K562 (cell line): ENCODE results near the gene KDM2B. TPM values are rescaled to one million over a fixed set of nuclear protein-coding genes. Genes with fewer than 3 reads are reported as not detected.
A peak's percentile ranks its signal among the peaks of the same experiment; 100 is the strongest.

Experiments
- ATAC-seq: fragments of 200-7000 bp; cut with Tn5 transposase; 3 replicates; pipeline ENCODE4 v1.9.1; 2020; ENCODE audit warnings: moderate library complexity
- BruUV-seq: library from RNA; stranded (reverse); fragments of 400-500 nt; replicated peaks from 2 replicates; lab custom pipeline; 2021; lab: Mats Ljungman, UMichigan
- CTCF ChIA-PET: fragments of 300-600 bp; formaldehyde crosslinking; extraction: SDS; loops from one replicate; lab custom pipeline; 2021; ENCODE audit warnings: low intra/inter-chr PET ratio; lab: Yijun Ruan, JAX
- POLR2A ChIA-PET: fragments of 300-600, 350-650 bp; sonication (Branson Sonifier 250); formaldehyde crosslinking; extraction: SDS; loops from one replicate; lab custom pipeline; 2021; ENCODE audit warnings: antibody characterized with exemption, inconsistent platforms; lab: Yijun Ruan, JAX
- DNase-seq, 4 experiments: peaks; one replicate each; pipeline versions ENCODE4 v3.0.0 to v3.0.0-alpha.2; 2011 to 2018; ENCODE audit warnings: low spot score in 3 of 4, mixed read lengths in 3 of 4; ENCODE audit errors: extremely low read depth in 1 of 4
- FAIRE-seq: peaks from 2 replicates; lab custom pipeline; 2011; peaks lifted over from hg19 to GRCh38; lab: Jason Lieb, UNC
- H2AFZ ChIP-seq: 2 replicates; pipeline ENCODE4 v1.6.0; 2011; ENCODE audit warnings: low read depth, low read length, control low read depth, inconsistent platforms
- H3K27ac ChIP-seq: fragments of 200-600 bp; 3 replicates; pipeline ENCODE4 v1.8.0; 2011; ENCODE audit warnings: low read depth, mild to moderate bottlenecking, control low read depth, inconsistent platforms, low read length, moderate library complexity, mixed read lengths; ENCODE audit errors: extremely low read depth
- H3K27me3 ChIP-seq, 2 experiments: fragments of 300-600 bp in 1 of 2; 2 replicates in 1 of 2; 3 replicates in 1 of 2; pipeline versions ENCODE4 v1.6.0 to v1.8.0; 2011; ENCODE audit warnings: inconsistent platforms in 2 of 2, low read length in 2 of 2, mild to moderate bottlenecking in 1 of 2, mixed read lengths in 1 of 2, moderate library complexity in 1 of 2; ENCODE audit not compliant: control insufficient read depth in 2 of 2, insufficient read depth in 2 of 2
- H3K36me3 ChIP-seq: fragments of 300-600 bp; 3 replicates; pipeline ENCODE4 v1.8.0; 2011; ENCODE audit warnings: mild to moderate bottlenecking, low read length, inconsistent platforms; ENCODE audit not compliant: control insufficient read depth, insufficient read depth
- H3K4me1 ChIP-seq, 2 experiments: fragments of 200-600 bp in 1 of 2; replicated peaks in 1 of 2; 2 replicates in 1 of 2; 3 replicates in 1 of 2; pipeline versions ENCODE4 v1.5.1 to v1.8.0; 2011; ENCODE audit warnings: inconsistent platforms in 2 of 2, low read length in 2 of 2, mild to moderate bottlenecking in 1 of 2, mixed read lengths in 1 of 2, moderate library complexity in 1 of 2; ENCODE audit not compliant: control insufficient read depth in 2 of 2, insufficient read depth in 2 of 2
- H3K4me2 ChIP-seq: 2 replicates; pipeline ENCODE4 v1.6.1; 2011; ENCODE audit warnings: low read length, control low read depth, inconsistent platforms, mixed read lengths; ENCODE audit not compliant: insufficient read depth
- H3K4me3 ChIP-seq: fragments of 200-600 bp; sonication (generic), shearing (Covaris generic); 2 replicates; pipeline ENCODE4 v1.5.1; 2016; ENCODE audit warnings: control low read depth, inconsistent platforms
- H3K79me2 ChIP-seq: fragments of 200-600 bp; 3 replicates; pipeline ENCODE4 v1.8.0; 2011; ENCODE audit warnings: low read length, inconsistent platforms; ENCODE audit not compliant: control insufficient read depth, insufficient read depth
- H3K9ac ChIP-seq, 2 experiments: 2 replicates each; pipeline versions ENCODE4 v1.6.0 to v1.6.1; 2011; ENCODE audit warnings: low read depth in 2 of 2, low read length in 2 of 2, control low read depth in 1 of 2, inconsistent platforms in 1 of 2, mild to moderate bottlenecking in 1 of 2, mixed read lengths in 1 of 2; ENCODE audit not compliant: insufficient read depth in 1 of 2
- H3K9me1 ChIP-seq: one replicate; pipeline ENCODE4 v1.6.0; 2011; ENCODE audit warnings: inconsistent platforms, mild to moderate bottlenecking, low read length, moderate library complexity; ENCODE audit not compliant: control insufficient read depth, insufficient read depth
- H3K9me3 ChIP-seq: replicated peaks from 2 replicates; pipeline ENCODE4 v1.5.1; 2011; ENCODE audit warnings: low read depth, low read length, inconsistent platforms; ENCODE audit not compliant: control insufficient read depth, insufficient read depth
- H4K20me1 ChIP-seq: replicated peaks from 2 replicates; pipeline ENCODE4 v1.6.1; 2011; ENCODE audit warnings: low read length, inconsistent platforms, mixed read lengths; ENCODE audit not compliant: control insufficient read depth, insufficient read depth
- CEBPG ChIP-seq, 3 experiments: fragments of 200-800 bp in 1 of 3; sonication (Bioruptor generic) in 1 of 3; sonication (generic) in 1 of 3; formaldehyde crosslinking in 1 of 3; IDR thresholded peaks in 2 of 3; conservative IDR thresholded peaks in 1 of 3; 2 replicates each; pipeline versions ENCODE4 v1.6.1 to v1.8.0; 2016 to 2022; ENCODE audit warnings: missing compliant biosample characterization in 2 of 3, missing genetic modification characterization in 2 of 3, mild to moderate bottlenecking in 1 of 3, missing genetic modification reagents in 1 of 3
- CTCFL ChIP-seq: IDR thresholded peaks from 2 replicates; pipeline ENCODE4 v1.6.1; 2011; ENCODE audit warnings: borderline replicate concordance, low read depth, mild to moderate bottlenecking, moderate library complexity, low read length; ENCODE audit not compliant: insufficient read depth, poor library complexity, severe bottlenecking
- DIDO1 ChIP-seq: fragments of 450-650 bp; IDR thresholded peaks from 2 replicates; pipeline ENCODE4 v1.6.1; 2016; ENCODE audit warnings: low read depth, missing biosample characterization, missing genetic modification characterization
- FOXJ2 ChIP-seq: fragments of 200-800 bp; sonication (Bioruptor generic); IDR thresholded peaks from 2 replicates; pipeline ENCODE4 v1.6.1; 2016; ENCODE audit warnings: missing genetic modification characterization, missing compliant biosample characterization
- MEF2A ChIP-seq: IDR thresholded peaks from 2 replicates; pipeline ENCODE4 v1.6.1; 2011; ENCODE audit warnings: low read depth, mild to moderate bottlenecking, low read length, moderate library complexity; ENCODE audit not compliant: control insufficient read depth
- MTA2 ChIP-seq: fragments of 450-650 bp; IDR thresholded peaks from 2 replicates; pipeline ENCODE4 v1.6.1; 2016; ENCODE audit warnings: low read depth
- POLR2B ChIP-seq: fragments of 450-650 bp; IDR thresholded peaks from 2 replicates; pipeline ENCODE4 v1.6.1; 2018; ENCODE audit warnings: low read depth; ENCODE audit not compliant: partially characterized antibody
- WGBS: fragments of 100-300 bp; shearing (Covaris generic); methylation state at CpG from one replicate; pipeline ENCODE4 v1.1.6; 2016; ENCODE audit warnings: low coverage, mixed read lengths; ENCODE audit not compliant: insufficient coverage; ENCODE audit errors: missing lambda C conversion rate; 5-methylcytosine and 5-hydroxymethylcytosine counted together
- in situ Hi-C: fragments of 300-500 bp; cut with MboI; formaldehyde crosslinking; loops from 4 replicates; pipeline ENCODE4 v1.15.0; 2018; ENCODE audit warnings: inconsistent platforms, mixed read lengths
- intact Hi-C: fragments of 100-400 bp; cut with micrococcal nuclease; formaldehyde crosslinking; loops from 2 replicates; pipeline ENCODE4 v1.14.2; 2022
- polyA plus RNA-seq, 8 experiments: library from polyadenylated mRNA; depleted of rRNA in 4 of 8; stranded (reverse) in 5 of 8; unstranded in 3 of 8; fragments of >200 nt; fragmentation: Nextera tagmentation in 2 of 8; fragmentation: Illumina TruSeq in 1 of 8; extraction: Ambion mirVana in 2 of 8; extraction: Trizol in 1 of 8; gene quantifications; 2 replicates each; pipeline versions ENCODE4 v1.2.1 to v1.2.3, GENCODE V29; 2011 to 2014; ENCODE audit warnings: inconsistent platforms in 1 of 8, missing spikeins in 1 of 8
- total RNA-seq, 7 experiments: library from RNA; depleted of rRNA in 6 of 7; stranded (reverse); fragments of >200 nt in 6 of 7; fragmentation: Illumina TruSeq in 2 of 7; extraction: Trizol in 2 of 7; gene quantifications; 2 replicates each; pipeline versions ENCODE4 v1.2.1 to v1.2.3, GENCODE V29; 2011 to 2021; ENCODE audit warnings: low replicate concordance in 1 of 7
- TF ChIP-seq, protein P1 (sequence below): sonication (generic); formaldehyde crosslinking; IDR thresholded peaks from 2 replicates; pipeline ENCODE4 v1.8.0; 2022; ENCODE audit warnings: mild to moderate bottlenecking, missing genetic modification reagents
- TF ChIP-seq, protein P2 (sequence below): sonication (generic); formaldehyde crosslinking; IDR thresholded peaks from 2 replicates; pipeline ENCODE4 v1.8.0; 2022; ENCODE audit warnings: mild to moderate bottlenecking, missing genetic modification reagents

KDM2B gene
- total and polyA plus RNA-seq, 9 of the 15 experiments (the other 6 are each of a cell fraction or from before 2014, with no cell fraction given): 7.4 to 50.5 (median 22.5) TPM

GRCh38 chr12:121489874-121490273, 90.9 kb downstream of the KDM2B start (continued):
- TF ChIP-seq CTCFL: no peak
- TF ChIP-seq, protein P1, sequence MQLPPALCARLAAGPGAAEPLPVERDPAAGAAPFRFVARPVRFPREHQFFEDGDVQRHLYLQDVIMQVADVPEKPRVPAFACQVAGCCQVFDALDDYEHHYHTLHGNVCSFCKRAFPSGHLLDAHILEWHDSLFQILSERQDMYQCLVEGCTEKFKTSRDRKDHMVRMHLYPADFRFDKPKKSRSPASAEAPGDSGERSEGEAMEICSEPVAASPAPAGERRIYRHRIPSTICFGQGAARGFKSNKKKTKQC (CRISPR knock-in tag): no peak
- TF ChIP-seq MEF2A: no peak
- no peak for TF ChIP-seq POLR2B

- FAIRE-seq (peak; percentile 19), ATAC-seq (no peak)
- H3K27ac ChIP-seq: no peak overlapping the region
- no peaks in the 10 kb centered on the region for H3K27me3 ChIP-seq
- peaks cover 3 to 10% of the 10 kb centered on the region in 2 experiments; a peak in 4 of 5 replicates for H3K4me1 ChIP-seq
- H3K36me3 ChIP-seq: no peaks in the 10 kb centered on the region
- in situ Hi-C loops: no loop called here
- H3K9me3 ChIP-seq: no peaks in the 10 kb centered on the region
- TF ChIP-seq DIDO1 (no peak), FOXJ2 (tag) (no peak), CEBPG (CRISPR knock-in tag; IDR thresholded peaks at IDR 0.05) (no peak), CEBPG (tag; conservative IDR thresholded peaks at IDR 0.05 in 1 of 2, IDR thresholded peaks at IDR 0.05 in 1 of 2) (no peak), MTA2 (no peak)
- TF ChIP-seq, protein P2, sequence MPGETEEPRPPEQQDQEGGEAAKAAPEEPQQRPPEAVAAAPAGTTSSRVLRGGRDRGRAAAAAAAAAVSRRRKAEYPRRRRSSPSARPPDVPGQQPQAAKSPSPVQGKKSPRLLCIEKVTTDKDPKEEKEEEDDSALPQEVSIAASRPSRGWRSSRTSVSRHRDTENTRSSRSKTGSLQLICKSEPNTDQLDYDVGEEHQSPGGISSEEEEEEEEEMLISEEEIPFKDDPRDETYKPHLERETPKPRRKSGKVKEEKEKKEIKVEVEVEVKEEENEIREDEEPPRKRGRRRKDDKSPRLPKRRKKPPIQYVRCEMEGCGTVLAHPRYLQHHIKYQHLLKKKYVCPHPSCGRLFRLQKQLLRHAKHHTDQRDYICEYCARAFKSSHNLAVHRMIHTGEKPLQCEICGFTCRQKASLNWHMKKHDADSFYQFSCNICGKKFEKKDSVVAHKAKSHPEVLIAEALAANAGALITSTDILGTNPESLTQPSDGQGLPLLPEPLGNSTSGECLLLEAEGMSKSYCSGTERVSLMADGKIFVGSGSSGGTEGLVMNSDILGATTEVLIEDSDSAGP (CRISPR knock-in tag): no peak
- TF ChIP-seq, all 486 proteins: peak for 0
- ChIA-PET CTCF (no interaction called here), POLR2A (no interaction called here)
- intact Hi-C loops: no loop called here
- 41% methylated on average over 6 of the region's 6 CpGs for WGBS
- Histone ChIP-seq H3K9ac (no peak overlapping the region), H3K79me2 (no peaks in the 10 kb centered on the region), H3K4me3 (no peak overlapping the region), H3K4me2 (no peak overlapping the region), H3K9me1 (no peaks in the 10 kb centered on the region), H4K20me1 (no peaks in the 10 kb centered on the region), H2AFZ (no peak overlapping the region)
- no TSS peak for BruUV-seq
- DNase-seq: no peak
Measured at GRCh38 chr12:121484967-121485366, 95.9 kb downstream of the KDM2B start.
